Type B pancreatic cell (in vitro differentiated cells): Measurements from ENCODE around the gene ATP5F1C. TPM values are rescaled to one million over a fixed set of nuclear protein-coding genes. Genes with fewer than 3 reads are reported as not detected.
A peak's percentile ranks its signal among the peaks of the same experiment; 100 is the strongest.

ENCODE experiments used
- DNase-seq: peaks from one replicate; pipeline ENCODE4 v3.0.0; 2021; ENCODE audit warnings: mixed read lengths; ENCODE audit not compliant: unreplicated experiment; ENCODE audit errors: extremely low spot score
- H3K27ac Mint-ChIP-seq: 2 replicates; pipeline ENCODE4 v1.8.0; 2021; ENCODE audit warnings: mild to moderate bottlenecking, mixed read lengths
- H3K27me3 Mint-ChIP-seq: 2 replicates; pipeline ENCODE4 v1.8.0; 2021; ENCODE audit warnings: mixed read lengths
- H3K36me3 Mint-ChIP-seq: 2 replicates; pipeline ENCODE4 v1.8.0; 2021; ENCODE audit warnings: mixed read lengths
- H3K4me1 Mint-ChIP-seq: one replicate; pipeline ENCODE4 v1.8.0; 2021; ENCODE audit warnings: mixed read lengths; ENCODE audit not compliant: unreplicated experiment
- H3K4me3 Mint-ChIP-seq: 2 replicates; pipeline ENCODE4 v1.8.0; 2021; ENCODE audit warnings: mild to moderate bottlenecking, mixed read lengths
- H3K9me3 Mint-ChIP-seq: 2 replicates; pipeline ENCODE4 v1.8.0; 2021; ENCODE audit warnings: mixed read lengths
- CTCF ChIP-seq: fragments of 200-600 bp; sonication (generic); conservative IDR thresholded peaks from 2 replicates; pipeline ENCODE4 v1.5.0; 2021; ENCODE audit warnings: antibody characterized with exemption, mild to moderate bottlenecking
- total RNA-seq: library from RNA; stranded (reverse); gene quantifications from 2 replicates; pipeline ENCODE4 v1.2.1, GENCODE V29; 2021; ENCODE audit warnings: low replicate concordance

The ATP5F1C gene
- total RNA-seq, 1 donor from 2014 or later: 244 TPM

- peak; percentile 93 for DNase-seq
- Mint-ChIP-seq H3K36me3 (no peaks in the 10 kb centered on the region), H3K4me1 (peaks cover 10% of the 10 kb centered on the region), H3K27me3 (peaks cover 7% of the 10 kb centered on the region), H3K27ac (peak within 1 kb of the TSS; percentile 91), H3K4me3 (peak within 1 kb of the TSS; percentile 99), H3K9me3 (no peaks in the 10 kb centered on the region)
- no peak for TF ChIP-seq CTCF
Observed at GRCh38 chr10:7818295-7819120, 30.5 kb downstream of the ATP5F1C start, which contains the start of gene TAF3. Gene TAF3 (plus strand): TSS chr10:7818505. CDS start chr10:7818710, 205 bp downstream.

DNA sequence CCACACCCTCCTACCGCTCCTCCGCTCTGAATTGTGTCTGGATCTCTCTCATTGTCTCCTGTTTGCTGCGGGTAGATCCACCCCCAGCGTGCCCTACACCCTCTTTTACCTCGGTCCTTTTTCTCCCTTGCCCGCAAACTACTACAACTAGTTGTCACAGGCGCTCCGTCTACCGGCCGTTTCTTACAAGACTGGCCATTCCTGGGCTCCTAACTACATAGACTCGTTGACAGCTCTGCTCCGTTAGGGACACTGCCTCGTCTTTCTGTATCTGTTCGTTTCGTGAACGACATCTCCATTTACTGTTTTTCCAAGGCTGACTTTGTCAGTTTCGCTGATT lies 31.1 kb downstream of the ATP5F1C start:
- Mint-ChIP-seq H3K27ac (peak overlapping the region; percentile 91), H3K4me1 (peaks cover 10% of the 10 kb centered on the region), H3K27me3 (peaks cover 6% of the 10 kb centered on the region), H3K36me3 (no peaks in the 10 kb centered on the region), H3K4me3 (peak overlapping the region; percentile 99), H3K9me3 (no peaks in the 10 kb centered on the region)
- DNase-seq: no peak
- TF ChIP-seq CTCF: peak; percentile 32

DNA sequence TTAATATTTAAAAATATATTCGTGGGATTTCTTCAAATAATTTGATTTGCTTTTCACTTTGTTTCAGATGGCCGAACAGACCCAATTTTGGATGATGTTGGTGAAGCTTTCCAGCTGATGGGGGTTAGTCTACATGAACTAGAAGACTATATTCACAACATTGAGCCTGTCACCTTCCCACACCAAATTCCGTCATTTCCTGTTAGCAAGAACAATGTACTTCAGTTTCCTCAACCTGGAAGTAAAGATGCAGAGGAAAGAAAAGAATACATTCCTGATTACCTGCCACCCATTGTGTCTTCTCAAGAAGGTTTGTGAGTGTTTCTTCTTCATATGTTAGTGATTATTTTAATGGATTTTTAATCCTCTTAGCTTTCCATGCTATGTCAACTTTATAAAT lies 36.3 kb downstream of the ATP5F1C start:
- no peaks in the 10 kb centered on the region for H3K9me3 Mint-ChIP-seq
- DNase-seq: no peak
- H3K27me3 Mint-ChIP-seq: no peaks in the 10 kb centered on the region
- no peak for TF ChIP-seq CTCF
- no peak overlapping the region for H3K4me3 Mint-ChIP-seq
- no peak overlapping the region for H3K27ac Mint-ChIP-seq
- peaks cover 10% of the 10 kb centered on the region for H3K4me1 Mint-ChIP-seq
- peaks cover 15% of the 10 kb centered on the region for H3K36me3 Mint-ChIP-seq

DNA sequence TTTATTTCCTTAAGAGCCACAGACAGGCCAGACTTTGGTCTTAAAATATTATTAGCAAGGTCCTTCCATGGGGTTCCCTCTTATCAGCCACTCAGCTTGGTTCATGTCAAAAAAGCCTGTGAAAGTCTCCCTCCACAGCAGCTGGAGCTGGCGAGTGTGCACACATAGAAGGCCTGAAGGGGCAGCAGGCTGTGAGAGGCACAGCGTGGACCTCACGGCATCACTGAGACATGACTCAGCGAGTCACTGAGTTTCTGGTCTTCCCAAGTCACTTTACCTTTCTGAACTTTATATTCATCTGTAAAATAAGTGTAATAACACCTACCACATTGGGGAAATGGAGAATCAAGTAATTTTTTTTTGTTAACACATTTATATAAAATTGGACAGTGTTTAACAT lies 39.0 kb downstream of the ATP5F1C start:
- TF ChIP-seq CTCF: no peak
- Mint-ChIP-seq H3K4me1 (no peaks in the 10 kb centered on the region), H3K4me3 (no peak overlapping the region), H3K27me3 (no peaks in the 10 kb centered on the region), H3K36me3 (peaks cover 27% of the 10 kb centered on the region), H3K9me3 (no peaks in the 10 kb centered on the region), H3K27ac (no peak overlapping the region)
- DNase-seq: no peak

DNA sequence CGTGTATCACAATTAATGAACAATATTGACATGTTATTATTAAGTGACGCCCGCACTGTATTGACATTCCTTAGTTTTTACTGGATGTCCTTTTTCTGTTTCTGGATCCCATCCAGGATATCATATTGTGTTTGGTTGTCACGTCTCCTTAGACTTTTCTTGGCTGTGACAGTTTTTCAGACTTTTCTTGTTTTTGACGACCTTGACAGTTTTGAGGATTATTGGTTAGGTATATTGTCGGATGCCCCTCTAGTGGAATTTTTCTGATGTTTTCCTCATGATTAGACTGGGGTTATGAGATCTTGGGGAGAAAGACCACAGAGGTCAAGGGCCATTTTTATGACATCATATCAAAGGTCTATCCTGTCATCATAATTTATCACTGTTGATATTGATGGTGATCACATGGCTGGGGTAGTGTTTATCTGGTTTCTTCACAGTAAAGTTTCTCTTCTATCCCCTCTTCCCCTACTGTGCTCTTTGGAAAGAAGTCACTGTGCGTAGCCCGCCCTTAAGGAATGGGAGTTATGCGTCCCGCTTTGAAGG lies 41.4 kb downstream of the ATP5F1C start:
- Mint-ChIP-seq H3K4me1 (no peaks in the 10 kb centered on the region), H3K27me3 (no peaks in the 10 kb centered on the region), H3K4me3 (no peak overlapping the region), H3K9me3 (no peaks in the 10 kb centered on the region), H3K27ac (no peak overlapping the region), H3K36me3 (peaks cover 30% of the 10 kb centered on the region)
- DNase-seq: no peak
- TF ChIP-seq CTCF: no peak
